LNCAP (cell line): ENCODE measurements around the gene RNPS1.

Experiments
- TF ChIP-seq, protein P1 (sequence below): fragments of 450-650 bp; IDR thresholded peaks from 2 replicates; pipeline ENCODE4 v1.5.1; 2017; ENCODE audit warnings: mild to moderate bottlenecking

RNPS1 gene

DNA sequence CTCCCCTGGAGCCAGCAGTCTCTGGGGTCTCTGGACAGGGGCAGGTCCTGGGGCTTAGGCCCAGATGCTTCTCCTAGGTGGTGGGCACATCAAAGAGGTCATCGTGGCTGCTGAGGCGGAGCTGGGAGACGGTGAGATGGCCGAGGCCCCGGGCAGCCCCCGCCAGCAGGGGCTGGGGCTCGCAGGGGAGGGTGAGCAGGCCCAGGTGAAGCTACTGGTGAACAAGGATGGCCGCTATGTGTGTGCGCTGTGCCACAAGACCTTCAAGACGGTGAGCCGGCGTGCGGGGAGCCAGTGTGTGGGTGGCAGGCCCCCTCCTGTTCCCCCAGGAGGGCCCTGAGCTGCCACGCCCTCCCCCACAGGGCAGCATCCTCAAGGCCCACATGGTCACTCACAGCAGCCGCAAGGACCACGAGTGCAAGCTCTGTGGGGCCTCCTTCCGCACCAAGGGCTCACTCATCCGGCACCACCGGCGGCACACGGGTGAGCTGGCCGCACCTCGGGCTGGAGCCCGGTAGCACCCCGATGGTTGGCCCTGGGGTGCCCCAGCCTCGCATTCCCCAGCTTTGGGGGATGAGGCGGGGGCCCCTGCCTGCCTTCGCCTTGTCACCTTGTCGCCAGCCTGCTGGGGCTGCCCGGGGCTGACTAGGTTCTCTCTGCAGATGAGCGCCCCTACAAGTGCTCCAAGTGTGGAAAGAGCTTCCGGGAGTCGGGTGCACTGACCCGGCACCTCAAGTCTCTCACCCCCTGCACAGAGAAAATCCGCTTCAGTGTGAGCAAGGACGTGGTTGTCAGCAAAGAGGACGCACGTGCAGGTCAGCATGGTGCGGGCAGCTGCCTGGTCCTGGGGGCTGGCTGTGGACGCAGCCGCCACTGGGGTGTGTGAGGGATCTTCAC is 35.6 kb downstream of the RNPS1 start:
- TF ChIP-seq, protein P1, sequence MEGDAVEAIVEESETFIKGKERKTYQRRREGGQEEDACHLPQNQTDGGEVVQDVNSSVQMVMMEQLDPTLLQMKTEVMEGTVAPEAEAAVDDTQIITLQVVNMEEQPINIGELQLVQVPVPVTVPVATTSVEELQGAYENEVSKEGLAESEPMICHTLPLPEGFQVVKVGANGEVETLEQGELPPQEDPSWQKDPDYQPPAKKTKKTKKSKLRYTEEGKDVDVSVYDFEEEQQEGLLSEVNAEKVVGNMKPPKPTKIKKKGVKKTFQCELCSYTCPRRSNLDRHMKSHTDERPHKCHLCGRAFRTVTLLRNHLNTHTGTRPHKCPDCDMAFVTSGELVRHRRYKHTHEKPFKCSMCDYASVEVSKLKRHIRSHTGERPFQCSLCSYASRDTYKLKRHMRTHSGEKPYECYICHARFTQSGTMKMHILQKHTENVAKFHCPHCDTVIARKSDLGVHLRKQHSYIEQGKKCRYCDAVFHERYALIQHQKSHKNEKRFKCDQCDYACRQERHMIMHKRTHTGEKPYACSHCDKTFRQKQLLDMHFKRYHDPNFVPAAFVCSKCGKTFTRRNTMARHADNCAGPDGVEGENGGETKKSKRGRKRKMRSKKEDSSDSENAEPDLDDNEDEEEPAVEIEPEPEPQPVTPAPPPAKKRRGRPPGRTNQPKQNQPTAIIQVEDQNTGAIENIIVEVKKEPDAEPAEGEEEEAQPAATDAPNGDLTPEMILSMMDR, result no peak

- TF ChIP-seq, protein P1, result no peak
These were observed 36.7 kb downstream of the RNPS1 start for GRCh38 chr16:2231016-2231931.

- TF ChIP-seq, protein P1, result no peak
These were observed 37.5 kb downstream of the RNPS1 start for GRCh38 chr16:2230376-2230775.

- TF ChIP-seq, protein P1, result no peak
These were observed 38.2 kb downstream of the RNPS1 start for GRCh38 chr16:2229632-2230250.

DNA sequence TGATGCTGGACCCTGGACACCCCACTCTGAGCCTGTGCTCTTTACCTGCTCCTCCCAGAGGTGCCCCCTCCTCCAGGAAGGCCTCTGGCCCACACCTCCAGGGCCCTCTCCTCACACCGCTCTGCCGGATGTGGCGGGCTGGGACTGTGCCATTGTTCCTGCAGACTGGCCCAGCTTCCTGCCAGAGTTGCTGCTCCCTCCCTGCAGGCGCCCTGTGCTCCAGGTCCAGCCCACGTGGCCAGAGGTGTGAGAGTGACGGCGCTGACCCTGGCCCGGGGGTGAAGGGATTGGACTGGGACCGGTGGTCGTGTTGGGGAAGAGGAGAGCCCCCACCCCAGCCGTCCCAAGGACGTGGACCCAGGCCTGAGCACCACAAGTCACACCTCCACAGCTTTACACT is 38.8 kb downstream of the RNPS1 start:
- TF ChIP-seq, protein P1, result no peak

DNA sequence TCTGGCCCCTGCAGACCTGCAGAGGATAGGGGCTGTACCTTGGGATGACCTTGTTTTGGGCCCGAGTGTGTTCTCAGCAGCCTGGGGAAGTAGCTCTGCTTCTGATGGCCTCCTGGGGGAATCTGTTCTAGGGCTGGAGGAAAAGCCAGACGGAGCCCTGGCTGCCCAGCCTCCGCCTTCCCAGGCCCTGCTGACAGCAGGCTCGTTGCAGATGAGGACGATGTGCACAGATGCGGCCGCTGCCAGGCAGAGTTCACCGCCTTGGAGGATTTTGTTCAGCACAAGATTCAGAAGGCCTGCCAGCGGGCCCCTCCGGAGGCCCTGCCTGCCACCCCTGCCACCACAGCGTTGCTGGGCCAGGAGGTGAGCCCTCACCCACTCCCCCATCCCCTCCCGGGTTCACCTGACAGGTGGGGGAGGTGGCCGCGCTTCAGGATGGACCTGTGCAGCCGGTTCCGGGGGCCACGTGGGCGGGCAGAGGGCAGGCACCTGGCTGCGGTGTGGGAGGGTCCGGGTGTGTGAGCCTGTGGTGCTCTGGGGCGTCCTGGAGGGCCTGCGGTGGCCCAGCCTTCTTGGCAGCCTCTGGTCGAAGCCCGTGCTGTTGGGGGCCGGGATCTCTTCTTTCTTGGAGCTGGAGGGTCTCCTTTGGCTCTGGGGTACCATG is 39.6 kb downstream of the RNPS1 start:
- TF ChIP-seq, protein P1, result no peak

- TF ChIP-seq, protein P1, result no peak
These were observed 41.0 kb downstream of the RNPS1 start for GRCh38 chr16:2226918-2227317.
